ENCODE data around the gene MMP3.
"Not testable (repeated sequence)": the region's sequence is repeated elsewhere in the genome, so short reads cannot be mapped to it uniquely, and the experiment has no call there.

Gene MMP3

DNA sequence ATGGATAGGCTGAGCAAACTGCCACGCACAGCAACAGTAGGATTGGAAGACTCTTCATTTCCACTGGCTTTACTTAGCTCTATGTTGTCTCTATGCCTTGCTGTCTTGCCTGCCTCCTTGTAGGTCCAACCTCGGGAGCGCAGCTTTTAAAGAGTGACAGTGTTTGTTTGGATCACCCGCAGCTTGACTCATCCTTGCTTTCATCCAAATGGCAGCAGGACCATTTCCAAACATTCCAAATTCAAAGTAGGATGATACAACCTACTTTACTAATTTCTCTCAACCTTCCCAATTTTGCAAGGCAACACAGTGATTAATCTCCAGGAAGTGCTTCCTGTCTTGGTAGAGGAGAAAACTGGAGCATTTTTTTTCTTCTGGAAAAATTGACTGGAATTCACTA is at the start of gene MMP3:
Gene MMP3 (minus strand): TSS at position 121 of the 400 bp plus-strand sequence. CDS start 63 bp downstream, at position 58.
- DNase-seq, result peak; percentile 77

GRCh38 chr11:102891736-102892135 is 48.3 kb upstream of the MMP3 start:
- DNase-seq, result peak; percentile 32

DNA sequence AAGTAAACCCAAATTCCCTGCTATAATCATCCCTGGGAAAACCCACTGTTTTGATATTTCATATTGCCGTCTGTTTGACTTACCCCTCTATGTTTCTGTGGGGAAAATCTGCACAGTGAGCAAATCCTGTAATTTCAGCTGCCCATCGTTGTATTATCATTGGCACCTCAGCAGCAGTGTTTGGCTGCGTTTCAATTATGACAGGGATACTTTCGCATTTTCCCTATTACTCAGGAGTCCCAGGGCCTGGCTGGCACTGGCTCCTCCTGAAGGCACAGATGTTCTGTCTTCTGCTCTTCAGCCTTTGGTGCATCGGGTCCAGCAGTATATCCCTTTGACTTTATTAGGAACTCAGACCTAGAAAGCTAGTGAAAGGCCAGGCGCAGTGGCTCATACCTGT is 43.6 kb upstream of the MMP3 start:
- DNase-seq, result no peak

- no peak for DNase-seq
These were observed 39.7 kb upstream of the MMP3 start for GRCh38 chr11:102883141-102883540.

- peak; percentile 87 for DNase-seq
These were observed 39.1 kb upstream of the MMP3 start for GRCh38 chr11:102882389-102883024.

- DNase-seq, result no peak
These were observed 36.4 kb upstream of the MMP3 start for GRCh38 chr11:102879801-102880200.

DNA sequence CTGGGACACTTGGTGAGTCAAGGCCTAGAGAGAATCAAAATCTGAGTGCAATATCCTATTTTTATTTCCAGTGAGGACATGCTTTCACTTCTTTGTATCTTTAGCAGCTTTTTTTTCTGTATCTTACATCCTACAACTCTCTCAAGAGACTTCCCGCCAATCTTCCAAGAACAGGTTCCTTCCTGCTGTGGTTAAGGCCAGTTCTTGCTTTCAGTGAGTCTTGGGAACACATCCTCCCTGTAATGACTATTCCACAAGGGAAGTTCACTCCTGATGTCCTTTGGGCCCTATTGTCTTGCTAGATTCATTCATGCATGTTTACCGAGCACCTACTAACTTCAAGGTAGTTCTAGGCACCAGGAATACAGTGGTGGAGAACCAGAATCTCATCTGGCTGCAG is 35.2 kb upstream of the MMP3 start:
- no peak for DNase-seq

- DNase-seq, result no peak
These were observed 31.4 kb upstream of the MMP3 start, which contains the start of gene MMP12 for GRCh38 chr11:102874852-102875251. TSS of gene MMP12 (minus strand) at chr11:102874982. CDS start at chr11:102874937, 45 bp downstream.

DNA sequence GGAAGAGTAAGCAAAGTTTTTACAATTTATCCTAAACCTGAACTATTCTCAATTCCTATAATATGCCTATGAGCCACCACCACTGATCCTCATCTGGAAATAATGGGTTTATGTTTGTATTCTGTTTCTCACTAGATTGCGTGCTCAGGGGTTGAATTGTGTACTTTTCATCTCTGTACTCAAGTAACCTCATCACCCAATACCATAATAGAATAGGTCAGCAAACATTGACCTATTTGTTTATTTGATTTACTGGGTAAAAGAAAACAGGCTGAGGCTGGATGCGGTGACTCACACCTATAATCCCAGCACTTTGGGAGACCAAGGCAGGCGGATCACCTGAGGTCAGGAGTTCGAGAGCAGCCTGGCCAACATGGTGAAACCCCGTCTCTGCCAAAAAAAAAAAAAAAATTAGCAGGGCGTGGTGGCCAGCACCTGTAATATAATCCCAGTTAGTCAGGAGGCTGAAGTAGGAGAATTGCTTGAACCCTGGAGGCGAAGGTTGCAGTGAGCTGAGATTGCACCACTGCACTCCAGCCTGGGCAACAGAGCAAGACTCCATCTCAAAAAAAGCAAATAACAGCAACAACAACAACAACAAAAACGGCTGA is 26.1 kb upstream of the MMP3 start:
- DNase-seq, result not testable (repeated sequence)

- peak; percentile 70 for DNase-seq
These were observed 24.9 kb upstream of the MMP3 start for GRCh38 chr11:102868339-102868738.

DNA sequence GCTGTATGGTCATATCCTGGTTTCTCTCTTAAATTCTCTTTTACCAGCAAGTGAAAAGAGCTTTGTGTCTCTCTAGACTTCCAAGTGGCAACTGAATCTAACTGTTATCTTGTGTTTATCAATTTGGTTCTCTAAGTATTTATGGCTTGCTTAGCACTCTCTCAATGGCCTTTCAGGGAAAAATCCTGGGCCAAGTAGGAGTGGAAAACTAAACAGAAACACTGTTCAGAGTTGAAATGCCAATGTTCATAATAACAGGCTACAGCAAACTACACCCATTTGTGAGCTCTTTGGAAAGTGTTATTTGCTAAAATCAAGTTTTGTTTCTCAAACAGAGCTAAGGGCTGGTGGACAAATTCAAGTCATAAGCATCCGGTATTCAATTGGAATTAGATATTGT is 21.3 kb upstream of the MMP3 start:
- DNase-seq, result no peak

GRCh38 chr11:102853956-102854355 is 10.5 kb upstream of the MMP3 start:
- DNase-seq, result no peak

GRCh38 chr11:102853055-102853454 is 9.6 kb upstream of the MMP3 start:
- DNase-seq, result no peak

GRCh38 chr11:102850973-102851745 is 7.8 kb upstream of the MMP3 start:
- peak; percentile 96 for DNase-seq

DNA sequence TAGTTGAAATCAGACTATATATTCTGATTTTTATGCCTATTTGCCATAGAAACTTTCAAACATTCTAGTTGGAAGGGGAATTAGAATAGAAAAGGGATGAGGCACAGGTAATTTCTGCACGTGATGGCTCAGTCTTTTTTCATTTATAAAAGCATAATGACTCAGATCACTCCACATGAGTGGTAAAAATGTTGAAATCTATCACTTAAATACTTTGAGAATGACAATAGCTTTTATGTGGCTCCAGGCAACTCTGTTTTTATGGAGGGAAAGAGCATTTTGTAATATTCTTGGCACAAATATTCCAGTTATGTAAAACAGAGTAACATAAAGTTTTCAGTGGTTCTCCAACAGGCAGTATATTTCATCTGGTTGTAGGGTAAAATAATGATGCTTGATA is 5.9 kb upstream of the MMP3 start:
- DNase-seq, result peak; percentile 85

GRCh38 chr11:102846292-102846691 is 2.9 kb upstream of the MMP3 start:
- DNase-seq, result peak; percentile 66

- no peak for DNase-seq
These were observed 479 bp downstream of the MMP3 start for GRCh38 chr11:102842930-102843329.

DNA sequence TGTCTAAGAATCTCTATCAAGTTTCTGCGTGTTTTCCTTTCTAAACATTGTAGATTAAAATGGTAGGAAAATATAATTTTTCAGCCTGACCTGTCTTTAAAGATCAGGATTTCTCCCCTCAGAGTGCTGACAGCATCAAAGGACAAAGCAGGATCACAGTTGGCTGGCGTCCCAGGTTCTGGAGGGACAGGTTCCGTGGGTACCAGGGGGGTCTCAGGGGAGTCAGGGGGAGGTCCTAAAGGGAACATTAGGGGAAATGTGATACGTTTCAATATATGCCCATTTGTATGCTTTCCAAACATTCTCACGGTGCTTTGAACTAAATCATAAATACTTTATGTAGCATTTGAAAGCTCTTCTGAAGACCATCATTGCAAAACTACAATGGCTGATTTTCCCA is 3.4 kb downstream of the MMP3 start:
- no peak for DNase-seq

GRCh38 chr11:102837646-102838045 is 5.8 kb downstream of the MMP3 start:
- DNase-seq, result no peak

GRCh38 chr11:102837156-102837555 is 6.3 kb downstream of the MMP3 start:
- peak; percentile 44 for DNase-seq

DNA sequence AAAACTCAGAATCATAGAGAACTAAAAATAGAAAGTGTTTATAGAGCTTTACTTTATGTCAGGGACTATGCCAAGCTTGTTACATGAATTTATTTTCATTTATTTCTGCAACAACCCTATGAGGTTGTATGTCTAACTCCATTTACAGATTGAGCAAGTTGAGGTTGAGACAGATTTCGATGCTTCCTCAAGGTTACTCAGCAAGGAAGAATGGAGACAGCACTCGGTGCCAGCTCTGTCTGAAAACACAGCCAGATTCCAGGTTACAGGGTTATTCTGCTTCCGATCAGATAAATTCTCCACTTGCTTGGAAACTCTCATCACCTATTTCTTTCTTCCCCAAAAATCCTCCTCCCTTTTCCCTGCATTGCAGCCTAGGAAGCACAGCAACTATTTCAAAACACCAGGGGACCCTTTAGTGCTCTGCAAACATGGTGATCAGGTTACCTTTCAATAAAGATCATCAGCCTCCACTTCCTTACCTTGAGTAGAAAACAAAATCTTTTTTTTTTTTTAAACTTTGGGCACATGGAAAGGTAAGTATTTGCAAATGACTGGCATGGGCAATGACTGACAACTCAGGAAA is 7.0 kb downstream of the MMP3 start:
- DNase-seq, result peak; percentile 86

GRCh38 chr11:102833731-102834130 is 9.7 kb downstream of the MMP3 start:
- peak; percentile 50 for DNase-seq

- DNase-seq, result no peak
These were observed 10.8 kb downstream of the MMP3 start for GRCh38 chr11:102832612-102833011.

Measured in fibroblast of skin of right quadriceps (primary cell).